C4-2B (cell line): ENCODE data around the gene GNAZ.

Experiments
- H3K27ac ChIP-seq: fragments of 450-650 bp; 2 replicates; pipeline ENCODE4 v1.5.1; 2017
- CTCF ChIP-seq: fragments of 450-650 bp; conservative IDR thresholded peaks from 2 replicates; pipeline ENCODE4 v1.5.1; 2017; ENCODE audit warnings: mild to moderate bottlenecking
- ZFX ChIP-seq: fragments of 450-650 bp; IDR thresholded peaks from 2 replicates; pipeline ENCODE4 v1.6.1; 2017

The GNAZ gene

GRCh38 chr22:23164091-23164490 lies 93.8 kb downstream of the GNAZ start:
- peak overlapping the region; percentile 60 for H3K27ac ChIP-seq
- no peak for TF ChIP-seq CTCF
- no peak for TF ChIP-seq ZFX

- TF ChIP-seq CTCF (no peak), ZFX (no peak)
- H3K27ac ChIP-seq: no peak overlapping the region
Observed at GRCh38 chr22:23166042-23166831, 95.9 kb downstream of the GNAZ start.

GRCh38 chr22:23166841-23167616 lies 96.7 kb downstream of the GNAZ start:
- no peak overlapping the region for H3K27ac ChIP-seq
- TF ChIP-seq CTCF (no peak), ZFX (no peak)

GRCh38 chr22:23168391-23169042 lies 98.2 kb downstream of the GNAZ start:
- TF ChIP-seq ZFX (no peak), CTCF (no peak)
- no peak overlapping the region for H3K27ac ChIP-seq

GRCh38 chr22:23169043-23169406 lies 98.7 kb downstream of the GNAZ start:
- TF ChIP-seq CTCF: no peak
- TF ChIP-seq ZFX: no peak
- no peak overlapping the region for H3K27ac ChIP-seq
